Adrenal gland (tissue), 12 donors: ENCODE data around the gene SF3B4. TPM values are rescaled to one million over a fixed set of nuclear protein-coding genes. Genes with fewer than 3 reads are reported as not detected.

ENCODE experiments used
- DNase-seq, 7 donors: peaks; one replicate each; pipeline ENCODE4 v3.0.0-alpha.2; 2019 to 2020
- H3K27ac ChIP-seq, 5 donors: fragments of 200-600 bp; sonication (generic) in 4 of 5; 1 replicate in 3 of 5; 2 replicates in 2 of 5; pipeline versions ENCODE4 v1.5.1 to v1.8.0; 2016 to 2020; ENCODE audit warnings: mild to moderate bottlenecking in 1 of 5
- H3K27me3 ChIP-seq: fragments of 200-600 bp; 2 replicates; pipeline ENCODE4 v1.8.0; 2021
- H3K36me3 ChIP-seq, 2 donors: fragments of 200-600 bp; replicated peaks in 1 of 2; 1 replicate in 1 of 2; 2 replicates in 1 of 2; pipeline versions ENCODE4 v1.5.1 to v1.8.0; 2018 to 2022
- H3K4me1 ChIP-seq, 2 donors: fragments of 200-600 bp; replicated peaks in 1 of 2; 1 replicate in 1 of 2; 2 replicates in 1 of 2; pipeline versions ENCODE4 v1.5.1 to v1.8.0; 2018 to 2021
- H3K4me3 ChIP-seq, 4 donors: fragments of 200-600 bp; sonication (generic) in 3 of 4; one replicate each; pipeline ENCODE4 v1.5.1; 2016 to 2018
- H3K9me3 ChIP-seq, 3 donors: fragments of 200-600 bp; sonication (generic) in 1 of 3; replicated peaks in 1 of 3; 1 replicate in 2 of 3; 2 replicates in 1 of 3; pipeline versions ENCODE4 v1.5.1 to v1.8.0; 2016 to 2021
- POLR2A ChIP-seq, 2 donors: fragments of 450-650 bp; IDR thresholded peaks; one replicate each; pipeline ENCODE4 v1.6.1; 2017; ENCODE audit warnings: antibody characterized with exemption in 2 of 2, mild to moderate bottlenecking in 2 of 2, moderate library complexity in 1 of 2
- WGBS, 4 donors: extraction: QIAGEN DNeasy Blood & Tissue Kit in 2 of 4; methylation state at CpG; one replicate each; pipeline versions ENCODE4 v1.1.5 to v1.1.7; 2013 to 2017; 5-methylcytosine and 5-hydroxymethylcytosine counted together
- intact Hi-C, 2 donors: fragments of 100-400 bp; cut with DNase I; formaldehyde crosslinking; loops; one replicate each; pipeline versions ENCODE4 v1.14.1 to v1.15.0; 2022 to 2023
- polyA plus RNA-seq, 3 donors: library from polyadenylated mRNA; stranded (reverse); fragments of 200-250 nt in 2 of 3; fragments of 350-450 nt in 1 of 3; fragmentation: Illumina TruSeq in 1 of 3; extraction: RNeasy Lipid Tissue Mini Kit (QIAGEN cat#74804) in 1 of 3; gene quantifications; one replicate each; pipeline ENCODE4 v1.2.3, GENCODE V29; 2013 to 2014
- total RNA-seq, 9 donors: library from RNA; depleted of rRNA in 4 of 9; stranded (reverse); fragments of >200 nt in 4 of 9; fragments of 120-200 nt in 1 of 9; fragmentation: NEBNext Ultra II Directional in 1 of 9; extraction: Animal tissue kit (Norgen Biotek cat#: 25700) in 1 of 9; gene quantifications; one replicate each; pipeline versions ENCODE4 v1.1.0 to v1.2.4, GENCODE V29; 2013 to 2023
- TF ChIP-seq, protein P1 (sequence below), 6 experiments: fragments of 450-650 bp in 4 of 6; fragments of 200-600 bp in 2 of 6; sonication (generic) in 1 of 6; IDR thresholded peaks; 1 replicate in 5 of 6; 2 replicates in 1 of 6; pipeline versions ENCODE4 v1.5.1 to v1.8.0; 2016 to 2021; ENCODE audit warnings: antibody characterized with exemption in 6 of 6, mild to moderate bottlenecking in 2 of 6, moderate library complexity in 1 of 6
- donor health status: healthy with polysubstance abuse.
- donor health status: Bipolar disorder and iron deficiency.
- donor health status: DM: yes; HTN: yes; CAD: no.
- donor health status: DM: no; HTN: no; CAD: no.
- donor health status: DM: no; HTN: no; CAD: no.
- donor health status: DM: yes; HTN: yes; CAD: no.

The SF3B4 gene
- total and polyA plus RNA-seq, 12 donors = 10.2 to 83.6 (median 42.2) TPM

DNA sequence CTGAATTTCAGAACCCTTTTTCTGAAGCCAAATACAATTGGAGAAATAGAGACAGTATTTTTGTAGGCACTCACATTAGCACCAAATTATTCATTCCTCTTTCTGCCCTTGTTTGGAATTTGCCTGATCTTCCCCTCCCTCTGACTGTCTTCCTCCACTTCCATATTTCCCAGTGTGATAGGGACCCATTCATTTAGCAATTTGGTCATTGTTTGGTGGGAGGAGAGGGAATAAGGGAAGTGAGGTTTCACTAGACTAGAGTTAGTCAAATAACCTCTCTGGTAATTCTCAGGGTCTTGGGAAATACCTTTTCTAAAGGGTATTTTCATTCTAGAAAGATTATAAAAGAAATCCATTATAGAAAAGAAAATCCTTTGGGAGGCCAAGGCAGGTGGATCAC lies 40.0 kb upstream of the SF3B4 start:
- intact Hi-C loops = loop anchor here in 1 of 2 donors (5.0 to 10.0 kb wide), 2 partner anchors 80 to 217 kb away; no protein-coding TSS in a partner anchor
- TF ChIP-seq, protein P1, sequence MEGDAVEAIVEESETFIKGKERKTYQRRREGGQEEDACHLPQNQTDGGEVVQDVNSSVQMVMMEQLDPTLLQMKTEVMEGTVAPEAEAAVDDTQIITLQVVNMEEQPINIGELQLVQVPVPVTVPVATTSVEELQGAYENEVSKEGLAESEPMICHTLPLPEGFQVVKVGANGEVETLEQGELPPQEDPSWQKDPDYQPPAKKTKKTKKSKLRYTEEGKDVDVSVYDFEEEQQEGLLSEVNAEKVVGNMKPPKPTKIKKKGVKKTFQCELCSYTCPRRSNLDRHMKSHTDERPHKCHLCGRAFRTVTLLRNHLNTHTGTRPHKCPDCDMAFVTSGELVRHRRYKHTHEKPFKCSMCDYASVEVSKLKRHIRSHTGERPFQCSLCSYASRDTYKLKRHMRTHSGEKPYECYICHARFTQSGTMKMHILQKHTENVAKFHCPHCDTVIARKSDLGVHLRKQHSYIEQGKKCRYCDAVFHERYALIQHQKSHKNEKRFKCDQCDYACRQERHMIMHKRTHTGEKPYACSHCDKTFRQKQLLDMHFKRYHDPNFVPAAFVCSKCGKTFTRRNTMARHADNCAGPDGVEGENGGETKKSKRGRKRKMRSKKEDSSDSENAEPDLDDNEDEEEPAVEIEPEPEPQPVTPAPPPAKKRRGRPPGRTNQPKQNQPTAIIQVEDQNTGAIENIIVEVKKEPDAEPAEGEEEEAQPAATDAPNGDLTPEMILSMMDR (IDR thresholded peaks at IDR 0.05) = no peak
- TF ChIP-seq POLR2A (IDR thresholded peaks at IDR 0.05) = no peak
- no peak overlapping the region for H3K4me3 ChIP-seq
- no peaks in the 10 kb centered on the region for H3K27me3 ChIP-seq
- H3K9me3 ChIP-seq = no peaks in the 10 kb centered on the region
- H3K27ac ChIP-seq = peak overlapping the region in 1 of 5 donors; percentile 27
- peaks cover 10 to 15% of the 10 kb centered on the region in 2 donors for H3K4me1 ChIP-seq
- DNase-seq = no peak
- H3K36me3 ChIP-seq = peaks cover 0 to 65% of the 10 kb centered on the region in 2 donors

DNA sequence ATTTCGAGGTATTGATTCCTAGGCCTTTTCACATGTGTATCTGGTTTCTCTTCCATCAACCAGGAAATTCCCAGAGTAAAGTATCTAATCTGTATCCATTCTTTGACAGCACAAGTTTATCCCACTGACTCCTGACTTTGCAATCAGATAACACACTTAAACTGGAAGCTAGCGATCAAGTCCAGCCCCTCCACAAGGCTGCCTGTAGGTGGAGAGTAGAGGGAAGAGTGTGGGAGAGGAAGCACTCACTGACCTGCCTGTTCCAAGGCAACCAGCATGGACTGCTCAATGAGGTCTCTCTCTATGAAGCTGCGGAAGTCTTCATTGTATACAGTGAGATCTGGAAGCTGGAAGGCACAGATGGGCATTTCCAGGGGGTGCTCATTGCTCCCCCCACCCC lies 39.4 kb upstream of the SF3B4 start:
- H3K36me3 ChIP-seq = peaks cover 0 to 60% of the 10 kb centered on the region in 2 donors
- H3K9me3 ChIP-seq = no peaks in the 10 kb centered on the region
- no peak overlapping the region for H3K4me3 ChIP-seq
- no peaks in the 10 kb centered on the region for H3K27me3 ChIP-seq
- H3K27ac ChIP-seq = peak overlapping the region in 1 of 5 donors; percentile 27
- TF ChIP-seq POLR2A (IDR thresholded peaks at IDR 0.05) = no peak
- TF ChIP-seq, protein P1 (IDR thresholded peaks at IDR 0.05) = no peak
- intact Hi-C loops = loop anchor here in 1 of 2 donors (5.0 to 10.0 kb wide), 2 partner anchors 80 to 218 kb away; no protein-coding TSS in a partner anchor
- WGBS, 4 donors = 79 to 95% (median 89%) methylated on average over 3 of the region's 3 CpGs
- H3K4me1 ChIP-seq = peaks cover 16 to 20% of the 10 kb centered on the region in 2 donors
- no peak for DNase-seq

DNA sequence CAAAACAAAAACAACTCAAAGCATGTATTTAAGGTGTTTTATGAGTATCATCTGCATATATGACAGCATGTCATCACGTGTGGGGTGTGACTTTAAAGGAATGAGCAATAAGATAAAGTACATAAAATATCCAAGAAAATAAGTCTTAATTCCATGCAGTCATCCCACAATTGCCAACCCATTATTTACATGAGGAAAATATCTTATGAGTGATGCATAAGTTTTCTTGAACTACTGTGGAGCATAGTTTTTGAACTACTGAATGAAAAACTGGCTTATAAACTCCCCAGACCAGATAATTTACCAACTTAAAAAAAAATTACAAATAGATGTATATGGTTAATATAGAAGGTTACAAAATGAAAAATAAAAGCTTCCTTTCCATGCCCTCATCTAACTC lies 38.8 kb upstream of the SF3B4 start:
- no peak overlapping the region for H3K27ac ChIP-seq
- DNase-seq = no peak
- H3K4me1 ChIP-seq = peaks cover 16 to 20% of the 10 kb centered on the region in 2 donors
- 24 to 68% (median 45%) methylated on average over 1 of the region's 1 CpG for WGBS, 4 donors
- H3K27me3 ChIP-seq = no peaks in the 10 kb centered on the region
- TF ChIP-seq POLR2A (IDR thresholded peaks at IDR 0.05) = no peak
- TF ChIP-seq, protein P1 (IDR thresholded peaks at IDR 0.05) = no peak
- peaks cover 0 to 54% of the 10 kb centered on the region in 2 donors for H3K36me3 ChIP-seq
- no peaks in the 10 kb centered on the region for H3K9me3 ChIP-seq
- no peak overlapping the region for H3K4me3 ChIP-seq
- intact Hi-C loops = loop anchor here in 1 of 2 donors (5.0 to 10.0 kb wide), 2 partner anchors 81 to 218 kb away; no protein-coding TSS in a partner anchor

DNA sequence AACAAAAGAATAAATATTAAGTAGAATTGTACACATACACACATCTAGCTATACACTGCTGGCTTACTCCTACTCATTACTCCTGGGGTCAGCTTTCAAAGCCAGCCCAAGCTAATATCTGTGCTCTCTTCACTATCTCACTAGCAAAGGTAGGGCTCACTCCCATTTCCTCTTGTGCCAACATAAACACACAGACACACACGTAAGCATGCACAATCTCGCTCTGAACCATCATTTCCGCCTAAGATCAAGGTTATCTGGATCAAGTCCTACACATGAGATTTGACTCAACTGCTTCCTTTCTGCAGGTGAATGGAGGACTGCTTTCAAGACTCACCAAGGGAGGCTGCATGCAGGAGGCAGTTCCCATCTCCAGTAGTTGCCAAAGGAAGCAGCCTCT lies 37.8 kb upstream of the SF3B4 start:
- no peak for DNase-seq
- WGBS, 4 donors = 50 to 66% (median 54%) methylated on average over 3 of the region's 3 CpGs
- TF ChIP-seq POLR2A (IDR thresholded peaks at IDR 0.05) = no peak
- Histone ChIP-seq H3K27me3 (no peaks in the 10 kb centered on the region), H3K4me1 (peaks cover 16 to 20% of the 10 kb centered on the region in 2 donors), H3K27ac (no peak overlapping the region), H3K4me3 (no peak overlapping the region), H3K36me3 (peaks cover 0 to 44% of the 10 kb centered on the region in 2 donors), H3K9me3 (no peaks in the 10 kb centered on the region)
- intact Hi-C loops = loop anchor here in 1 of 2 donors (5.0 to 10.0 kb wide), 2 partner anchors 82 to 219 kb away; no protein-coding TSS in a partner anchor

DNA sequence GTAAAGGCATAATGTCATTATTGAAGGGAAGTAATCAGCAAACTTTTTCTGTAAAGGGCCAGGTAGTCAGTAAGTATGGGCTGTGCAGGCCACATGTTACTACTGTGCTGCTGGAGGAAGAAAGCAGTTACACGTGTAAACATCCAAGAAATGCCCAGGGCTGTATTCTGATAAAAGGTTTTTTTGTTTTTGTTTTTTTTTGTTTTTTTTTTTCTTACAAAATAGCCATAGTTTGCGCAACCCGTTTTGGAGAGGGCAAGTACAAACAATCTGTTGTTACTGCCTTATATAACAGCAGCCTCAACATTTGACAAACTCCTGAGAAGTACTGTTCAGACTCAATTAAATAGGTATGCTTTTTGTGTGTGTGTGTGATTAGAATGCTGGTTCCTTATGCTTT lies 35.8 kb upstream of the SF3B4 start:
- peaks cover 0 to 44% of the 10 kb centered on the region in 2 donors for H3K36me3 ChIP-seq
- WGBS, 4 donors = 19 to 38% (median 33%) methylated on average over 3 of the region's 3 CpGs

More for the DNA sequence above, 35.8 kb upstream of the SF3B4 start:
- no peaks in the 10 kb centered on the region for H3K9me3 ChIP-seq
- peaks cover 16 to 20% of the 10 kb centered on the region in 2 donors for H3K4me1 ChIP-seq
- no peaks in the 10 kb centered on the region for H3K27me3 ChIP-seq
- H3K4me3 ChIP-seq = no peak overlapping the region
- TF ChIP-seq, protein P1 (IDR thresholded peaks at IDR 0.05) = no peak
- no peak for TF ChIP-seq POLR2A (IDR thresholded peaks at IDR 0.05)
- H3K27ac ChIP-seq = peak overlapping the region in 3 of 5 donors; percentile 27 to 72 (median 52)
- intact Hi-C loops = loop anchor here (5.0 to 10.0 kb wide), 3 partner anchors 89 to 221 kb away; no protein-coding TSS in a partner anchor
- peak in 1 of 7 donors; percentile 34 for DNase-seq
